OCI-LY1 (cell line): Measurements from ENCODE around the gene UBE2H.

Experiments
- H2AFZ ChIP-seq: fragments of 200-600 bp; sonication (generic), shearing (Covaris generic); 2 replicates; pipeline ENCODE4 v1.6.0; 2014; ENCODE audit warnings: antibody characterized with exemption, mild to moderate bottlenecking, low read length
- H3F3A ChIP-seq: fragments of 200-600 bp; sonication (generic), shearing (Covaris generic); 2 replicates; pipeline ENCODE4 v1.6.0; 2014; ENCODE audit warnings: mild to moderate bottlenecking, antibody characterized with exemption, low read length, moderate library complexity; ENCODE audit not compliant: insufficient read depth
- H3K27ac ChIP-seq: fragments of 200-600 bp; sonication (generic); 2 replicates; pipeline ENCODE4 v1.5.1; 2014; ENCODE audit warnings: low read length, mixed run types, mild to moderate bottlenecking, low read depth; ENCODE audit not compliant: poor library complexity, severe bottlenecking
- H3K27me3 ChIP-seq: fragments of 200-600 bp; sonication (generic); 2 replicates; pipeline ENCODE4 v1.6.0; 2014; ENCODE audit warnings: antibody characterized with exemption, mild to moderate bottlenecking, low read length, moderate library complexity; ENCODE audit not compliant: insufficient read depth
- H3K36me3 ChIP-seq: fragments of 200-600 bp; sonication (generic); 2 replicates; pipeline ENCODE4 v1.6.1; 2014; ENCODE audit warnings: mild to moderate bottlenecking, antibody characterized with exemption, low read length, moderate library complexity, mixed read lengths; ENCODE audit not compliant: insufficient read depth
- H3K4me1 ChIP-seq: fragments of 200-600 bp; sonication (generic); 2 replicates; pipeline ENCODE4 v1.5.1; 2014; ENCODE audit warnings: mild to moderate bottlenecking, low read length, moderate library complexity; ENCODE audit not compliant: insufficient read depth, severe bottlenecking
- H3K4me2 ChIP-seq: fragments of 200-600 bp; sonication (generic), shearing (Covaris generic); 2 replicates; pipeline ENCODE4 v1.6.1; 2014; ENCODE audit warnings: low read length
- H3K4me3 ChIP-seq: fragments of 200-600 bp; sonication (generic); 2 replicates; pipeline ENCODE4 v1.5.1; 2014; ENCODE audit warnings: low read length, low read depth, mild to moderate bottlenecking, mixed read lengths; ENCODE audit not compliant: poor library complexity, severe bottlenecking
- H3K79me2 ChIP-seq: fragments of 200-600 bp; shearing (Covaris generic); 2 replicates; pipeline ENCODE4 v1.6.1; 2016; ENCODE audit warnings: mixed run types, low read length, mixed read lengths; ENCODE audit not compliant: insufficient read depth
- H3K9ac ChIP-seq: fragments of 200-600 bp; sonication (generic), shearing (Covaris generic); 2 replicates; pipeline ENCODE4 v1.6.1; 2014; ENCODE audit warnings: mild to moderate bottlenecking, low read length, mixed read lengths
- H3K9me2 ChIP-seq: fragments of 200-600 bp; sonication (generic), shearing (Covaris generic); 2 replicates; pipeline ENCODE4 v1.6.1; 2014; ENCODE audit warnings: low read depth, mild to moderate bottlenecking, low read length, mixed read lengths
- H3K9me3 ChIP-seq: fragments of 200-600 bp; shearing (Covaris generic); 2 replicates; pipeline ENCODE4 v1.6.1; 2014; ENCODE audit warnings: low read length, mixed read lengths
- H4K20me1 ChIP-seq: fragments of 200-600 bp; sonication (generic), shearing (Covaris generic); 2 replicates; pipeline ENCODE4 v1.6.0; 2016; ENCODE audit warnings: mild to moderate bottlenecking, low read length; ENCODE audit not compliant: insufficient read depth
- CTCF ChIP-seq: fragments of 200-600 bp; sonication (generic), shearing (Covaris generic); IDR thresholded peaks from 2 replicates; pipeline ENCODE4 v1.5.1; 2017; ENCODE audit warnings: mild to moderate bottlenecking, antibody characterized with exemption, low read length, moderate library complexity, mixed read lengths
- EZH2 ChIP-seq: fragments of 200-600 bp; sonication (generic), shearing (Covaris generic); IDR thresholded peaks from 2 replicates; pipeline ENCODE4 v1.8.0; 2017; ENCODE audit warnings: borderline replicate concordance, mixed run types, mild to moderate bottlenecking, antibody characterized with exemption, low read length, moderate library complexity, mixed read lengths

UBE2H gene

GRCh38 chr7:129946282-129946681 lies 6.5 kb downstream of the UBE2H start:
- peaks cover 41% of the 10 kb centered on the region for H3K4me1 ChIP-seq
- peaks cover 66% of the 10 kb centered on the region for H3K36me3 ChIP-seq
- no peaks in the 10 kb centered on the region for H3K27me3 ChIP-seq
- H3K27ac ChIP-seq: no peak overlapping the region
- TF ChIP-seq EZH2 (no peak), CTCF (no peak)
- H4K20me1 ChIP-seq: no peaks in the 10 kb centered on the region
- H2AFZ ChIP-seq: no peak overlapping the region
- no peaks in the 10 kb centered on the region for H3K9me3 ChIP-seq
- H3F3A ChIP-seq: no peaks in the 10 kb centered on the region
- peaks cover 96% of the 10 kb centered on the region for H3K79me2 ChIP-seq
- H3K9me2 ChIP-seq: no peaks in the 10 kb centered on the region
- H3K9ac ChIP-seq: no peak overlapping the region
- no peak overlapping the region for H3K4me2 ChIP-seq
- H3K4me3 ChIP-seq: no peak overlapping the region

- Histone ChIP-seq H3K4me3 (no peak overlapping the region), H3K9me2 (no peaks in the 10 kb centered on the region), H3K79me2 (peaks cover 97% of the 10 kb centered on the region), H4K20me1 (0 out of 2 replicates have a peak, but pooled peaks cover 4% of the 10 kb centered on the region), H3K9ac (no peak overlapping the region), H3K36me3 (peaks cover 88% of the 10 kb centered on the region), H3K27me3 (no peaks in the 10 kb centered on the region), H2AFZ (no peak overlapping the region), H3K27ac (no peak overlapping the region), H3F3A (no peaks in the 10 kb centered on the region), H3K4me2 (no peak overlapping the region), H3K4me1 (peaks cover 20% of the 10 kb centered on the region), H3K9me3 (no peaks in the 10 kb centered on the region)
- no peak for TF ChIP-seq CTCF
- no peak for TF ChIP-seq EZH2
Measured at GRCh38 chr7:129943352-129943751, 9.4 kb downstream of the UBE2H start.

GRCh38 chr7:129940329-129940728 lies 12.4 kb downstream of the UBE2H start:
- Histone ChIP-seq H3K36me3 (peaks cover 78% of the 10 kb centered on the region), H3F3A (no peaks in the 10 kb centered on the region), H3K79me2 (peaks cover 93% of the 10 kb centered on the region), H3K4me1 (peaks cover 8% of the 10 kb centered on the region), H4K20me1 (0 out of 2 replicates have a peak, but pooled peaks cover 4% of the 10 kb centered on the region), H3K9me2 (no peaks in the 10 kb centered on the region), H3K9me3 (no peaks in the 10 kb centered on the region), H3K4me3 (no peak overlapping the region), H3K27me3 (no peaks in the 10 kb centered on the region), H3K27ac (no peak overlapping the region), H3K4me2 (no peak overlapping the region), H3K9ac (no peak overlapping the region), H2AFZ (no peak overlapping the region)
- no peak for TF ChIP-seq EZH2
- TF ChIP-seq CTCF: no peak
